GM12864 (cell line): ENCODE data around the gene HSPA2.

Experiments used
- DNase-seq: peaks from one replicate; pipeline ENCODE4 v3.0.0-alpha.2; 2011; ENCODE audit warnings: low read depth
- H3K4me3 ChIP-seq: 2 replicates; pipeline ENCODE4 v1.5.1; 2011; ENCODE audit warnings: mild to moderate bottlenecking, low read depth, low read length, control low read depth
- CTCF ChIP-seq: IDR thresholded peaks from 2 replicates; pipeline ENCODE4 v1.5.1; 2011; ENCODE audit warnings: low read depth, mild to moderate bottlenecking, moderate library complexity, low read length, control low read depth, inconsistent platforms; ENCODE audit errors: missing control alignments

Gene HSPA2

DNA sequence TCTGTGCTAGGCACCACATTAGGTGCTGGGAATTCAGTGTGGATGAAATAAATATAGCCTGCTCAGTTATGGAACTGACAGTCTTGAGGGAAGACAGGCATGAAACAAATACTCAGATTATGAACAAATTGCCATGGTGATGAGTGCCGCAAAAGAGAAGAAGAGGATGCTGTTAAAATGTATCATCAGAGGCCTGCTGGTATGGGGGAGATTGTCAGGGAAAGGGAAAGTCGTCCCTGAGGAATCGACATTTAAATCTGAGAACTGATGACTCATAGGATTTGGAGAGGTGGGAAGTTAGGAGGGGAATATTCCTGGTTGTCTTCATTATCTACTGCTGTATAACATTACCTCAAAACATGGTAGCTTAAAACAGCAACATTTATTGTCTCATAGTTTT, 51.3 kb downstream of the HSPA2 start:
- TF ChIP-seq CTCF: no peak
- no peak overlapping the region for H3K4me3 ChIP-seq
- DNase-seq: no peak
